CD4-positive, alpha-beta T cell treated with Interleukin-6 for 4 hours (primary cell): ENCODE measurements around the gene RAPGEF1.
"Not testable (repeated sequence)": the region's sequence is repeated elsewhere in the genome, so short reads cannot be mapped to it uniquely, and the experiment has no call there.

ENCODE experiments used
- DNase-seq: peaks from one replicate; pipeline ENCODE4 v3.0.0-alpha.2; 2020; ENCODE audit warnings: mixed read lengths

Gene RAPGEF1

DNA sequence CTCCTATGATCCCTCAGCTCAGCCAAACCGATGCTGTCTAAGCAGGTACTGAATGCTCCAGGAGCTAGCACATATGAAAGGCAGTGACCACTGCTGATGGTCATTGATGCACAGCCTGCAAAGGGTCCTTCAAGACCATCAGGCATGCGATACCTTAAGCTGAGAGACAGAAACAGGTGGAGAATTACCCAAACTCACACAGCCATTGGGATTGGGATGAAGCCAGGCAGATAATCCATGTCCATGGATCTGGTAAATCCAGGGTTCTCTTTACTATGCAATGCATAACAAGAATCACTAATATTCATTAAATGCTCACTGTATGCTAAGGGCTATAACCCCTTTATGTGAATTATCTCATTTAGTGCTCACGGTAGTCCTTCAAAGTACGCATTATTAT lies 36.2 kb downstream of the RAPGEF1 start:
- no peak for DNase-seq

DNA sequence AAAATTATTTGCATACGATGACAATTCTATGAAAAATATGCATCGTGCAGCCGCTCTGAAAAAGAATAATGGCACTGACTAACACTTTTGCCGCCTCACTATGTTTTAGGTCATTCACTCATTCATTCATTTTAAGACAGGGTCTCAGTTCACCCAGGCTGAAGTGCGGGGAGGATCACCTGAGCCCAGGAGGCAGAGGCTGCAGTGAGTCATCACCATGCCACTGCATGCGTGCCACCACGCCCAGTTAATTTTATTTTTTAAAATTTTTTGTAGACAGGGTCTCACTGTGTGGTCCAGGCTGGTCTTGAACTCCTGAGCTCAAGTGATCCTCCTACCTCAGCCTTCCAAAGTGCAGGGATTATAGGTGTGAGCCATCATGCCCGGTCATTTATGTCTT lies 37.0 kb downstream of the RAPGEF1 start:
- DNase-seq, result no peak

DNA sequence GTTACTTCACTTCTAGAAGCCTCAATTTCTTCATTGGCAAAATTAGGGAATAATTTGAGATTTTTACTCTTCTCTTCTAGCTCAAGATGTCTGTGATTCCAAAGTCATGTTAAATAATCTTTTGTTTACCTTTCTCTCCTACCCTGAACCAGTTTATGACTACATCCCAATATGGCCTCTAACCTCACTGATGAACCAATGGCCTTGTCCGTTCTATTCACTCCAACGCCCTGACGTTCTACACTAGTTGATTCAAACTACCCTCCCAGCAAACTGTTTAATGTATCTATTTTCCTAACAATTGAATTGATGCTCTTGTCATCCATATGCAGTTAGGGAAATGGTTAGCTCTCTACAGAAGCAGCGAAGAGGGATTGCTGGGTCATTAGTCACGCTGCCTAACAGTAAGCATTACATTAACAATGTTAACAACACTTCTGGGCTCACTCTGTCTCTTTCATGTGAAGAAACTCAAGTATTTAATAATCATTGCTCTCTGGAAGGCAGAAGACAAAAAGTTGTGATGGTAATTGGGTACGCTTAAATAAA lies 38.0 kb downstream of the RAPGEF1 start:
- no peak for DNase-seq

DNA sequence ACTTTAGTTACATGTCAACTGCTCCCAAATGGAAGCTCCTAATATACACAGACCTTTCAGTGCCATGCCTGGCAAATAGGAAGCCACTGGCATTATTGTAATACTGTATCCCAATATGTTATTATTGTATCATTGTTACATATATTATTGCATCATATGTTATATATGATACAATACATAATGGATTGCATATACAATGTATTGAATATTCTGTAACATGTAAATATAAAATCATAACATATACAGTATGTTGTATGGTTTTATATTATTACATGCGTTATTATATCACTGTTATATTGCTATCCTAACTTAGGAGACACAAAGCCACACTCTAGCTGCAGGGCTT lies 38.5 kb downstream of the RAPGEF1 start:
- DNase-seq, result no peak

DNA sequence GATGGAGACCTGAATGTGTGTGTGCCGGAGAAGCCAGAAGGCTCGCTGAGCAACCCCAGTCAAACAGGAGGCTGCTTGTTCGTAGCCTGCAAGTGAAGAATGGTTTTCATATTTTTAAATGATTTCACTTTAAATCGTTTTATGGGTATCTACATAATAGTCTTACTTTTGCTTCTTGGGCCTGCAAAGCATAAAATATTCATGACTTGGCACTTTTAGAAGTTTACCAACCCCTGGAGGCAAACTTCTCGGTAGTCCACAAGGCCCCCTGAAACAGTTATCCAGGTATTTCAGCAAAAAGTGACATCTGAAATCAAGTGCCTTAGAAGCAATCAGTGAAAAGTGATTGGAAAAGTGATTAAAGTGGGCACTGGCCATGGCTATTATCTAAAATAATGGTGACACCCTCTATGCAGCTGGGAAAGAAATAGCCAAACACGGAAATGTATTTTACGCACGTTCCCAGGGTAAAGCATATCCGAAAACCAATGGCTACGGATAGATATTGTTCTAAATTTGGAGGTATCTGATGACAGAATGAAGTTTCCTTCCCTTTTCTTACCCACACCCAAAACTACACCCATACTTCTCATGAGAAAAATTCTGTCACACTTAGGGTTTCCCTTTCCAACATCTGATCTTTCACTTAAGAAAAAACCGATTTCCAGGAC lies 39.0 kb downstream of the RAPGEF1 start:
- DNase-seq, result no peak

DNA sequence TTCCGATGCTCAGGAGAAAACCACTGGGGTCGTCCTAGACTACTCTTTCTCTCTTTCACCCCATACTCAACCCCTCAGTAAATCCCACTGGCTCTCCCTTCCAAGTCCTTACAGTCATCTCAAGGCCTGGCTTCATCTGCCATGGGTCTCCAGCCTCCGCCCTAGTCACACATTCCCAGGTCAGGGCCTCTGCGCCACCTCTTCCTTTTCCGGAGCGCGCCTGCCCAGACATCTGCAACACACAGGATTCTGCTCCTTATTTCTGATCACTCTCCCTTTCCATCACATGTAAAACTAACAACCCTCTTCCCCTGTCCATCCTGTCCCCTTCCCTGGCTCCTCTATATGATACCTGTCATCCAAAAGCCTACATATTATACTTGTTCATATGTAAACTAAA lies 39.8 kb downstream of the RAPGEF1 start:
- no peak for DNase-seq

DNA sequence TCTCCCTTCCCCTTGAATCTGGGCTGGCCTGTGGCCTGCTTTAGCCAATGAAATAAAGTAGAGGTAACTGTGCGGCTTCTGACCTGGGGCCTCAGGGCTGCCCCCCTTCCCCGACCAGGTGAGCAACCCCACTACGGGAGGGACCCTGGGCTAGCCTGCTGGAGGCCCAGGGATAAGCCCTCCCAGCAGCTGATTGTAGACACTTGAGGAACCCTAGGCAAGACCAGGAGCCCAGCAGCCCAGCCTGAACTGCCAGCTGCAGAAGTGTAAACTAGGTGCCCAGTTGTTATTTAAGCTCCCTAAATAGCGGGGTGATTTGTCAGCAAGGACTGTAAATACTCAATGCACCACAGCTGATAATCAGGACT lies 41.3 kb downstream of the RAPGEF1 start:
- no peak for DNase-seq

DNA sequence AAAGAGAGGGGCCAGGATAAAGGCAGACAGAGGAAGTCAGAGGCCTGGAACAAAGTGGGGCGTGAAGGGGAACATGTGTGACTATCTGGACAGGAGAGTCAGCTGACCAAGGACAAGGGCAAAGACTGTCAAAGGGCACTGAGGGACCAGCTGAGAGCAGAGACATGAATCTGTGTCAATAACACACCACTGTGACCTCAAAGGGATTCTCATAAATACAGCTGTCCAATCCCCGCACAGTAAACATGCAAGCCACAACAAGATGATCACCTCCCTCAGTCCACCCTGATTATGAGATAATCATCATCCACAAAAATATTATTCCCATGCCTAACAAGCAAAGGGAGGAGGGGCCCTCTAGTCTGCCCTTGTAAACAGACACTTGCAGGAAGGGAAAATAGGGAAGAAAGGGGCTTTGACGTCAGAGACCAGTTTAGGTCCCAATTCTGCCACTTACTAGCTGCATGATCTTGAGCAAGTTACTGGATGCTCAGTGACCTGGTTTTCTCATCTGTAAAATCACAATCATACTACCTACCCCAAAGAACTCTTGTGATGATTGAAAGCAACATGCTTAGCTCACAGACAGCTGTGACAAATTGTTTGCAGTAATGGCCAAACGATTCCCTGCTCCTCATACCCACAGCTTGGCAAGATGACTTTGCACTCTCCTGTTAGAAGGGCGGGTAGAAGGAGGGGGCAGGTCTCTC lies 41.8 kb downstream of the RAPGEF1 start:
- no peak for DNase-seq

DNA sequence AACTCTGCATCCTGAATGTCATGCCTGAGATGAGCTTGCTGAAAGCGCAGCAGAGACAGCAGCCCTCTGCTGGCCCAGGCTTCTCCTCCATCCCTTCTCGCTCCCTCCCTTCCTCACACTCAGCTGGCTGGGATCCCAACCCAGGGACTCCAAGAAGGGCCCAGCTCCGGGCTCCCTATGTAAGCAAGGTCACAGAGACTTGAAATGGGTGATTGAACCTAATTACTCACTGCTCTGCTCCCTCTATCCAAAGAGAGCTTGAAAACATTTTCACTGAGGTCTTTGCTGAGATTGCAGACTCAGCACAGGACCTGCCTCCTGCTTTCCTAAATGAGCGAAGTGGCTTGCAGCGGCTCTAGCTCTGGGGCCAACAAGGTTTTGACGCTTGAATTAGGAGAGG lies 42.8 kb downstream of the RAPGEF1 start:
- DNase-seq, result no peak

DNA sequence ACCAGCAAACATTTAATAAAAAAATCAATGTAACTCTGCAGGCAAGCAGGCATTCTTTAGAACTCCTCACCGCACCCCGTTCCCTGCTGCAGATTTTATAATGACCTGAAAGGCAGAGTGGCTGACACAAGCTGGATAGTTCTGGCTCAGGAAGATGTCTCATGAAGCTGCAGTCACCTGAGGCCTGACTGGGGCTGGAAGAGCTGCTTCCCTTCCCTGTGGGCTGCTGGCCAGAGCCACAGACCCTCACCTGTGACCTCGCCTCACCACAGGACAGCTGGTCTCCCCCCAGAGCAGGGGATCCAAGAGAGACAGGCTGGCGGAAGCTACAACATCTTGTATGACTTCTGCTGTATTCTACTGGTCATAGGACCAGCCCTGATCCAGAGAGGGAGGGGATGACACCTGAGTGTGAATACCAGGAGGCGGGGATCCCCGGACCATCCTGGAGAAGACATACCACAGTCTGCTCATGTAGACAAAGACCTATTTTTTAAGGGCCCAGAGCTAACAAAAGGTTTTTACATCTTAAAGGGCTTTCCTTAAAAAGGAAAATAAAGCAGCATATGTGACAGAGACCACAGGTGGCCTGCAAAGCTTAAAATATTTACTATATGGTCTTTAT lies 43.9 kb downstream of the RAPGEF1 start:
- DNase-seq, result no peak

DNA sequence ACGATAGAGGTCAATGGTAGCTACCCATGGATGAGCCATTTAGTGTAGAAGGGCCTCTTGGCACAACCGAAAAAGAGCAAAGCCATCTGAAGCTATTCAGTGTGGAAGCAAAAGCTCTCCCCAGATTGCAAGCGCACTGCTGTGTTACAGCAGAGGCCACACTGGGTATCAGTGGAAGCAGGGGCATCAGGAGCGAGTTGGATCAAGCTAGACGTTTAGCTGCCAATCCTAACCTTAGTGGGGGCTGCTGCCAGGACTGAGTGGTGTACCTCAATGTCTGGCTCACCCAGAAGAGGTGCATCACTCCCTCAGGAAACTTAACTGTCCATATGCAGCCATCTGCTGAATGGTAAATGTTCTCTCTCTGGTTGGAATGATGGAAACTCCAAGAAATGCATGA lies 44.5 kb downstream of the RAPGEF1 start:
- DNase-seq, result no peak

DNA sequence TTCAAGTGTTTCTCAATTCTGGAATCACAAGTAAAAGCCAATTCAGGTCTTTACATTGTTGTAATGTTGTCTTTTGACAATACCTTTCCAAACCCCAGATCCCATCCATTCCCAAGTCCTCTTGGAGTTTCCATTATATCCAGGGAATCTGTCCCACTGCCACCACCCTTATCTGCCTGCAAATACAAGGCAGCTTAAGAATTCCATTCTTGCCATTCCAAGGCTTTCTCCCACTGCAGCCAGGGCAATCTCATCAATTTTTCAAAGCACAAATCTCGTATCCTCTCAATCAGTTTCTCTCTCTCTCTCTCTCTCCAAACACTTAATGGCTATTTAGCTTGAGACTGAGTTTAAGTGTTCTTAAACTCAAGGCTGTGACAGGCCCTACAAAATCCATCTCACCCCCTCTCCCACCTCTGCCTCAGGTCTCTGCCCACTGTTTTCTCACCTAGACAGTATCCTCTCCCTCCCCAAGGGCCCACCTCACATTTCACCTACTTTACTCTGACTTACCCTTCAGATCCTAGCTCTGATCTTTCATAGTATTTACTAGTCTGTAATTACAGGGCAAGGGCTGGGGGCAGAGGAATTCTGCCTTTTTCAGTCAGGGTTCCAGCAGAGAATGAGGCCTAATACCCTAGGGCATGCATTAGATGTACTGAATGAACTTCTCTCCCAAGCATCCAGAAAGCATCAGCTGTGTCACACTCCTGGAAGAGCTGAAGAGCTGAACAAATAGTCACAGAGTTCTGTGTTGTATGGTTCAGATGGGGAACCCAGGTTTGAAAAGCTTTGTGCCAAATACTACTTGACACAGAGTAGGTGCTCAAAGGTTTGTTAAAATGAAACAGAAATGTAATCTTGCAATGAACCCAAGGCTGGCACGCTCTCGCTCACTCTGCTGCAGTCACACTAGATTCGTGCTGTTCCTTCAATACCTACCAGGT lies 46.0 kb downstream of the RAPGEF1 start:
- DNase-seq, result no peak

DNA sequence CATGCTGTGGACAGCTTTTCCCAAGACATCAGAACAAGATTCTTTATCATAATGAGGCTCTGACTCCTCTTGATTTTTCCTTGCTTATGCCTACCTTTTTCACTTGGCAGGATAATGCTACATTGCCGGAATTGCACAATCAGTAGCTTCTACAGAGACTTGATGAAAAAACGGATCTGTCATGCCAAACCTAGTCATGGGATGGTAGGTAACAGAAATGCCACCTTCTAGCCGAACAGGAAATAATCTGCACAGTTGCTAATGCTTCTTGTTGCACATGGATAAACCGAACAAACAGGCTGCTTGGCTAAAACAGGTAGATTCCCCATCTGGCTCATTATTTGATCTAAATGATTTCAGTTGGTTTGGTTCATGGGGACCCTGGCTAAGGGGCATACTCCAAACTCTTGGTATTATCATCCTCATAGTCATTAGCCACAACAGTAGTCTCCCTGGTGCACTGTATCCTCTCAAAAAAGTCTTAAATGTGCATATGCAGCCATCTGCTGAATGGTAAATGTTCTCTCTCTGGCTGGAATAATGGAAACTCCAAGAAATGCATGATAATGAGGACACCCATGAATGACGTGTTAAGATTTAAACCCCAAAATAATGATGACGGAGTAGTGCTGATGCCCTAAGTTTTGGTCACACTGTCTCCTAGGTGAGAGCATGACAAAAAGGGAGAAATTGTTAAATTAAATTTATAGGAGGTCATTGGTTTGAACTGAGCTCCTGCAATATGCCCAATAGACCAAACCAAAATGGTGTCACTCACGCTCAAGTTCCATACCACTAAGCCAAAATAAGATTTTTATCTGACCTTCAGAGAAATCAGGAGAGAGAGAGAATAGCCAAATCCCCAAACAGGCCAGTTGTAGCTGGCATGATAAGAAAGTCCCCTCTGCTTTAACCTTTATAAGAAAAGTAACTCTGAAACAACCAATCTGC lies 47.0 kb downstream of the RAPGEF1 start:
- DNase-seq, result no peak

DNA sequence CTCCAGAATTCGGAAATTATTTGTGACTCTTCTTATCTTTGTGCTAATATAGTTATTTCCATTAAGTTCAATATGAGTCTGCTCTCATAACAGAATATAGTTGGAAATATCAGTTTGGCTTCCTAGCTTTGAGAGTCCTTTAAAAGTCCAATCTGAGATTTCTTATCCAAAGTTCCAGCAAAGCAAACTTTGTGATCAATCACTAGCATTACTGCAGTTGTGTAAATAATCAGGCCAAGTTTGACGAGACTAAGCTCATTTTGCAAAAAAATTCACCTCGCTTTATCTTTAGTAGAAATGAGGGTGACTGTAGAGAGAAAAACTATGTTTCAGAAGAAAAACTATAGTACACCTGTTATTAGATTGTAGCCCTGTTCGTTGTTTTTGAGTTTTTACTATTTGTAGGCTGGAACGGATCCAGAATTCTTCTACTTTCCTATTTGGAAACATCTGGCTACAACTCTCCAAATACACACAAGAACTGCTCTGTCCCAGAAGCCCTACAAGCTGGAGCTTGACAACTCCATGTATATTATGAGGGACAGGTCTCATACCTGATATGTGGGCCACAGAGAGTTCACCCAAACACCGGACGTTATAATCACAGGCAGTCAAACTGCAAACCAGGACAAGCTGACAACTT lies 47.8 kb downstream of the RAPGEF1 start:
- DNase-seq, result no peak

DNA sequence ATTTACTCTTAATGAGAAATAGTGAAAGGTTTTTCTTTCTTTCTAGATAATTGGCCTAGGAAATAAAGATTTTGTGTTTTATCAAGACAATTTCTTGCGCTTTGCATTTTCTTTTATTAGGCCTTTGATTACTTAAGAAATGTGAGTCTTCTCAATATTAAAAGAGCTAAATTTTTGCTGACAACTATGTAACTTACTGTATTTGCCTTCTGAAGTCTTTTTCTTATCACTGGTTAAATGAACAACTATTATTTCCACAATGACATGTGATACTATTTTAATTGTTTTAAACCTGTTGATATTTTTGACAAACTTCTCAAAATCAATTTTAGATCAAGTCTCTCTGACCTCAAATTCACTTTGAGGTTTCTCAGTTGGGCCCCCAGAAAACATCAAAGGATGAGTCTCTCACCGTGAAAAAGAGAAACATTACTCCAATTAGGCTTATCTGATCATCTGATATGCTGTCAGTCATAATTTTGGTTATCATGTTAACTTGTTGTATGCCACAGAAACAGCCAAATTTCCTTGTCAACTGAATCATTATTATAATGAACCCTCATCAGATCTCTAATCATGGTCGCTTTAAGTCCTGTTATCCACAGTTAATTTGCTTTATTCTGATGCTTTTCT lies 48.8 kb downstream of the RAPGEF1 start:
- no peak for DNase-seq

DNA sequence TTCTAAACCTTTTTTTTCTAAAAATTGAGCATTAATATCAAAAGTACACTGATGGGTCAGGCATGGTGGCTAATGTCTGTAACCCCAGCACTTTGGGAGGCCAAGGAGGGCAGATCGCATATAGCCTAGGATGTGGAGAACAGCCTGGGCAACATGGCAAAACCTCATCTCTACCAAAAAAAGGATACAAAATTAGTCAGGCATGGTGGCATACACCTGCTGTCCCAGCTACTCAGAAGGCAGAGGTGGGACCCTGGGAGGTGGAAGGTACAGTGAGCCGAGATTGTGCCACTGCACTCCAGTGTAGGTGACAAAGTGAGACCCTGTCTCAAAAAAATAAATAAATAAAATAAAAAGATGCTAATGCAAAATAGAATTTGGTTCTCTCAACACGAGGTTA lies 49.4 kb downstream of the RAPGEF1 start:
- no peak for DNase-seq

DNA sequence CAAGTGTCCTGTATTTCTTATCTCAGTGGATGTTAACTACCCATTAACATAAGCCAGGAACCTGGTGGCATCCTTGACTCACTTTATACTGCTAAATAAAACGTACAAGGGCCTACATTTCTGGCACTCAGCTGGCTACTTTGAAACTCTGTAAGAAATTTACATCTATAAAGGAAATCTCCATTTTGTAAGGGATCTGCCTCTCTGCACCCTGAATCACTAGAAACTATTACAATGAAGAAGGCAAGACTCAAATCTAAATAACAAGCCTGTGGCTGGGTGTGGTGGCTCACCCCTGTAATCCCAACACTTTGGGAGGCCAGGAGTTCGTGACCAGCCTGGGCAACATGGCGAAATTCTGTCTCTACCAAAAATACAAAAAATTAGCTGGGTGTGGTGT lies 51.5 kb downstream of the RAPGEF1 start:
- no peak for DNase-seq

DNA sequence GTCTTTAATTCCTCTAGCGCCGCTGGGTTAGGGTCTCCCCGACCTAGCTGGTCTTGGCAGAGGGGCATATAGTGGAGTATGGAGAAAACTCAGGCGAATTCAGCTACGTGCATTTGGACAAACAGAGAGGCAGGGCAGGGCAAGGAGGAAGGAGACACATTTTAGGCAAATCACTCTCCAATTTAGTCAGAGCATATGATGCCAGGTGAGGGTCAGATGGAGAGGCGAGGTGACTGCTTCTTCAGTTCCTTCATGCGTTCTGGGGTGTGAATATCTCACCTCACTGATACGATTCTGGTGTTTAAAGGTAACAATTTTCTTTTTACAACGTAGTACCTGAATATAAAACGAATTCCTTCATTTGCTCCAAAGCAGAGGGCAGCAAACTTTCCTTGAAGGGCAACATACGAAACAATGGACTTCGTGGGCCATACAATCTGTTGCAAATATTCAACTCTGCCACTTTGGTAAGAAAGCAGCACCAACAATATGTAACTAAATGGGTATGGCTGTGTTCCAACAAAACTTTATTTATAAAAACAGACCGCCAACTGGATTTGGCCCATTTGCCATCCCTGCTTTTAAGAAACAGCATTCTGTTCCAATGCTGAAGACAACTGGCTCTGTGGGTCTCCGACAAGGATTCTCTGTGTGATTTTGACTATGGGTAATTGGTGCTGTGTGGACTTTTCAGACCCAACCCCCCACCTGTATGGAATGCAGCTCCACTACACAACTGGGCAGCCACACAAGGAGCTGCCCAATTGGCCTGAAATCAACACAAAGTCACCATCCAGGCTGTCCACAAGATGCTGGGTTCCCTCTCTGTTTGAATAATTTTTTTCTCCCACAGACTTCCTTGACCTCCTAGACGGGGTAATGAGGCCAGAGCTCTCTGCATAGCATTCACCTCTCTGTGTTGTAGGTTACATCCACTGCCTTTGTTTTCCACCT lies 53.8 kb downstream of the RAPGEF1 start:
- no peak for DNase-seq

DNA sequence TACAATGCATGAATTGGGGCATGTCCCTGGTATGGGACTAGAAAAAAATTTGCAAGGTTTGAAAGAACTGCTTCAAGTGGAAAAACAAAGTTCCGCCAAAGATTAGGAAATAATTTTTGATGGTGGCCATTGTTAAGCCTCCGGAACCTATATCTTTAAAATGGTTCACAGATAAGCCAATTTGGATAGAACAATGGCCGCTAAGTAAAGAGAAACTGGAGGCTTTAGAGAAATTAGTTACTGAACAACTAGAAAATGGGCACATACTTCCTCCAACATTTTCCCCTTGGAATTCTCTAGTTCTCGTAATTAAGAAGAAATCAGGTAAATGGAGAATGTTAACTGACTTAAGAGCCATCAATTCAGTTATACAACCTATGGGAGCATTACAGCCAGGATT lies 56.8 kb downstream of the RAPGEF1 start:
- DNase-seq, result not testable (repeated sequence)

DNA sequence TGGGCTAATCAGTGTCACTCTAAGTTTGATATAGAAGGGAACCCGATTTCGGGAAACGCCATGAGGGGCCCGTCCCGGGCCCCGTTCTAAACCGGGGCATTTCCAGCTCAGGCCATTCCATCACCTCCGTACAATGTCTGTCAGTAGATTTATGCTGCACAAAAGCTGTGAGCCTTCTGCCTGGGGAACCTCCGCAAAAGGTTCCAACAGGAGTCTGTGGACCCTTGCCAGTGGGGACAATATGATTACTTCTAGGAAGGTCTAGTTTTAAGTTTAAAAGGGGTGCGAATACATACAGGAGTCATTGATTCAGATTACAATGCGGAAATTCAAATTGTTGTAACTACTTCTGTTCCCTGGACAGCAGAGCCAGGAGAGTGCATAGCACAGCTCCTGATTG lies 57.6 kb downstream of the RAPGEF1 start:
- DNase-seq, result no peak
